ENCODE measurements around the gene CCDC32.

DNA sequence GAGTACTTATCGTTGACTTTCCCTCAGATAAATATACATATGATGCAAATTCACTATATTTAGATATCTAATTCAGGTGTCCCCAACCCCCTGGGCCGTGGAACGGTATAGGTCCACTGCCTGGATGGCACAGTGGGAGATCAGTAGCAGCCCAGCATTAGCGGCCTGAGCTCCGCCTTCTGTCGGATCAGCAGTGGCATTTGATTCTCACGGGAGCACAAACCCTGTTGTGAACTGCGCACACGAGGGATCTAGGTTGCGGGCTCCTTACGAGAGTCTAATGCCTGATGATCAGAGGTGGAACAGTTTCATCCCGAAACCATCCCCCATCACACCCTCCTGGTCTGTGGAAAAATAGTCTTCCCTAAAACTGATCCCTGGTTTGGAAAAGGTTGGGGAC, 36.1 kb upstream of the CCDC32 start:
- no peak for TF ChIP-seq POLR2AphosphoS5 (IDR thresholded peaks at IDR 0.05; ENCODE audit: low read depth)
- no peak for TF ChIP-seq SPI1 (IDR thresholded peaks at IDR 0.05; ENCODE audit: borderline replicate concordance, low read depth)
- no peak for TF ChIP-seq CTCF (IDR thresholded peaks at IDR 0.05; ENCODE audit: insufficient read depth, low read length)
- no peak for TF ChIP-seq REST (IDR thresholded peaks at IDR 0.05; ENCODE audit: insufficient replicate concordance, low read depth)
- TF ChIP-seq GABPA (IDR thresholded peaks at IDR 0.05; ENCODE audit: low read depth): no peak

All from HL-60 (cell line).